ENCODE results near the gene SEZ6L.

DNA sequence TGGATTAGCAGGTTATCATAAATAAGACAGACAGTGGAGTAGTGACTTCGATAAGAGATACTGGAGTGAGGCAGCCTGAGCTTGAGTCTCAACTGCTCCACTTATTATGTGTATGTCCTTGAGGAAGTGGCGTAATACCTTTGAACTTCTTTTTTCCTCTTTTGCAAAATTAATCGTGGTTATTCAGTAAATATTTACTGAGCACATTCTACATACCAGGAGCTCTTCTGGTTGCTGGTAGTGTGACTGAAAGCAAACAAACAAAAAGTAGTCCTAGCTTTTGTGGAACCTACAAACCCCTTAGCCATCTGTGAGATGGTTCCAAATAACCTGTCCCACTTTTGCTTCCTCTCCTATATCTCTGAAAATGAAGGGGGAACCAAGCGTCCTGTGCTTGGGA, 134.2 kb downstream of the SEZ6L start:
- TF ChIP-seq CTCF (IDR thresholded peaks at IDR 0.05; ENCODE audit: low read depth, low read length, poor library complexity, severe bottlenecking) (no peak), EZH2phosphoT487 (IDR thresholded peaks at IDR 0.05; ENCODE audit: borderline replicate concordance, low read length) (no peak)
